ENCODE measurements around the gene SLK.

DNA sequence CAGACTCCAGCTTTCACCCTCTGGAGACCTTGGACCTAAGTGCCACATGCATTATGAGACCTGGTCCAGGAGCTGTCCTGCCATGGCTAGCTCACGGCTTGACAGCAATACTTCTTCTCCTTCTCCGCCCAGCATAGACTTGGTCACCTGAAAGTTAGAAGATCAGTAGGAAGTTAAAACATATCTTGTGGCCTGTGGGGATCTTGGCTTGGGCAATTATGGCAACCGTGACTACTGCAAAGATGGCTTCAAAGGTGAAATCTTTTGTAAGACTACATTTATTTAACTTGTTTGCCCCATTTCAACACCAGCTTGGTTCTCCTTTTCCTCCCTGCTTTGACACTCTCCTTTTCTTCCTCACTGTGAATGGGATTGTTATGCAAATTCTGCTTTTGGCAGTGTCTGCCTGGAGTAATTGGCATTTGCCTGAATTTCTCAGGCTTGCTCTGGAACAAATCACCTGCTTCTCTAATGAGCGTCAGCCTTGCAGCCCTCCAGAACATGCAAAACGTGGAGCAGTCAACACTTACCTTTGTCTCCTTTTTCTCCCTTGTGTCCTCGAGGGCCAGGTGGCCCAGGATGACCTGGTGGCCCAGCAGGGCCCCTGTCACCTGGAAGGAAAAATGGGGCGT is 65.3 kb downstream of the SLK start:
- TF ChIP-seq, protein P1, sequence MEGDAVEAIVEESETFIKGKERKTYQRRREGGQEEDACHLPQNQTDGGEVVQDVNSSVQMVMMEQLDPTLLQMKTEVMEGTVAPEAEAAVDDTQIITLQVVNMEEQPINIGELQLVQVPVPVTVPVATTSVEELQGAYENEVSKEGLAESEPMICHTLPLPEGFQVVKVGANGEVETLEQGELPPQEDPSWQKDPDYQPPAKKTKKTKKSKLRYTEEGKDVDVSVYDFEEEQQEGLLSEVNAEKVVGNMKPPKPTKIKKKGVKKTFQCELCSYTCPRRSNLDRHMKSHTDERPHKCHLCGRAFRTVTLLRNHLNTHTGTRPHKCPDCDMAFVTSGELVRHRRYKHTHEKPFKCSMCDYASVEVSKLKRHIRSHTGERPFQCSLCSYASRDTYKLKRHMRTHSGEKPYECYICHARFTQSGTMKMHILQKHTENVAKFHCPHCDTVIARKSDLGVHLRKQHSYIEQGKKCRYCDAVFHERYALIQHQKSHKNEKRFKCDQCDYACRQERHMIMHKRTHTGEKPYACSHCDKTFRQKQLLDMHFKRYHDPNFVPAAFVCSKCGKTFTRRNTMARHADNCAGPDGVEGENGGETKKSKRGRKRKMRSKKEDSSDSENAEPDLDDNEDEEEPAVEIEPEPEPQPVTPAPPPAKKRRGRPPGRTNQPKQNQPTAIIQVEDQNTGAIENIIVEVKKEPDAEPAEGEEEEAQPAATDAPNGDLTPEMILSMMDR (IDR thresholded peaks at IDR 0.05; ENCODE audit: insufficient read depth, low read depth, low read length): no peak
- TF ChIP-seq EZH2 (IDR thresholded peaks at IDR 0.05; ENCODE audit: insufficient read depth, low read length): no peak
